ENCODE measurements around the gene CLP1.

CLP1 gene

GRCh38 chr11:57657194-57658022 lies at the start of gene CLP1:
Gene CLP1 (plus strand): TSS chr11:57657762. CDS start chr11:57659477, 1,715 bp downstream.
- peak; percentile 99 for DNase-seq (ENCODE audit: low read depth)

DNA sequence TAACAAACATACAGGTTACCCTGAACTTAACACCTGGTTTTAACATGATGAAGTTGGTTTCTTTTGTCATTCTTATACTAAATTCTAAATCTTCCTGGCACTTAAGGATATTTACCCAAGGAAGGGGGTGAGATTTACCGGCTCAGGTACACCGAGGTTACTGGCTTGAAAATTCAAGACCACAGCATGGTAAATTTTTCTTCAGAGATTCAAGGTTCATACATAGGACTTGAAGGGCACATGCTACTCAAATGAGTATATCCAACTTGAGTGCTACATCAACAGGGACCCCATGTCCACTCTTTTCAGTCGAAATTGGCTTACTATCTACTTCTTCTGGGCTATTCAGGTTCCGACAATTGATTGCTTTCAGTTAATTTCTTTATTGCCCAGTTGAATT lies 47.4 kb upstream of the CLP1 start:
- DNase-seq (ENCODE audit: low read depth): no peak

DNA sequence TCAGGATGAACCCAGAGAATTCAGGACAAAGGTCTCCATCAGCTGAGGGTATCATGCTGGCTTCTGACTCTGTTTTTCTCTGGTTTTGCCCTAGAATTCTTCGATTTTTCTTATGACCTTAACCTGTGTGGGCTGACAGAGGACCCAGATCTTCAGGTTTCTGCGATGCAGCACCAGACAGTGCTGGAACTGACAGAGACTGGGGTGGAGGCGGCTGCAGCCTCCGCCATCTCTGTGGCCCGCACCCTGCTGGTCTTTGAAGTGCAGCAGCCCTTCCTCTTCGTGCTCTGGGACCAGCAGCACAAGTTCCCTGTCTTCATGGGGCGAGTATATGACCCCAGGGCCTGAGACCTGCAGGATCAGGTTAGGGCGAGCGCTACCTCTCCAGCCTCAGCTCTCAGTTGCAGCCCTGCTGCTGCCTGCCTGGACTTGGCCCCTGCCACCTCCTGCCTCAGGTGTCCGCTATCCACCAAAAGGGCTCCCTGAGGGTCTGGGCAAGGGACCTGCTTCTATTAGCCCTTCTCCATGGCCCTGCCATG lies 43.3 kb upstream of the CLP1 start:
- no peak for DNase-seq (ENCODE audit: low read depth)

DNA sequence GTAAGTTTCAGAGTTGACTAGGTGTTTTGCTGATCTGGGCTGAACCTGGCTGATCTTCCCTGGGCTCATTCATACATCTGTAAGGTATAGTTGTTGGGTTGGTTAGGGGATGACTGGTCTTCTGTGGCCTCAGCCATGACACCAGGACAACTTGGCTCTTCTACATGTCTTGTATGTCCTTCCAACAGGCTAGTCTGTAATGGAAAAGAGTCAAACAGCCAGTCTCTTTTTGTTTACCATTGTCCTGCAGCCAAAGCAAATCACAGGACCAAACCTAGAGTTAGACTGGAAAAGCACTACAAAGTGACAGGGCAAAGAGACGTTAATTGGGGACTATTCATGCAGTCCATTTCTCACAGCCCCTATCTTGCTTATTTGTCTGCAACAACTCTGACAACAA lies 42.3 kb upstream of the CLP1 start:
- no peak for DNase-seq (ENCODE audit: low read depth)

GRCh38 chr11:57616595-57616994 lies 41.0 kb upstream of the CLP1 start:
- DNase-seq (ENCODE audit: low read depth): no peak

- DNase-seq (ENCODE audit: low read depth): no peak
Observed at GRCh38 chr11:57618438-57618837, 39.1 kb upstream of the CLP1 start.

DNA sequence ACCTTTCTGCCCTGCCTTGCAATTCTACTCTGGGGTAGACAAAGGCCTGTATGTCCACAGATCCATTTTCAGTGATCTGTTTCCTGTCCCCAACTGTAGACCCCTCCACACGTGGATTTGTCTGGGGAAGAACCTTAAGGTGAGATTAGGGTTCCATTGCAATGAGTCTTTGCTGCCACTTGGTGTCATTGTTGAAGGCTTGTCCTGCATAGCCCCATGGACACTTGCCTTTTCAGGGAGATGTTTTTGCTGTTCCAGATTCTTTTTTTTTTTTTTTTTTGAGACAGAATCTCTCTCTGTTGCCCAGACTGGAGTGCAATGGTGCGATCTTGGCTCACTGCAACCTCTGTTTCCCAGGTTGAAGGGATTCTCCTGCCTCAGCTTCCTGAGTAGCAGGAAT lies 38.2 kb upstream of the CLP1 start:
- no peak for DNase-seq (ENCODE audit: low read depth)

- no peak for DNase-seq (ENCODE audit: low read depth)
Observed at GRCh38 chr11:57620467-57620866, 37.1 kb upstream of the CLP1 start.

- no peak for DNase-seq (ENCODE audit: low read depth)
Observed at GRCh38 chr11:57622263-57622662, 35.3 kb upstream of the CLP1 start.

DNA sequence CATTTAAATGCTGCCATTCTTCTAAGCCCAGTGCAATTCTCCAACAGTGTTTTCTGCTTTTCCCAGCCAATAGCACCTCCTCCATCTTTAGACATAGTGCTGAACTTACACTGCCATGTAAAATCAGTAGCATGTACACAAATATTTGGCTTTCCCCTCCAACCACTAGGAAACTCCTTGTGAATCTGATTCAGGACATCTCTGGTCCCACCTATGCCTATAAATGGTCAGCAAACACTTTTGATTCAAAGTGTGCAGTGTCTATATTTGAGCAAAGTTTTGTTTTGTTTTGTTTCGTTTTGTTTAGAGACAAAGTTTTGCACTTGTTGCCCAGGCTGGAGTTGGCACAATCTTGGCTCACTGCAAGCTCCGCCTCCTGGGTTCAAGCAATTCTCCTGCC lies 32.7 kb upstream of the CLP1 start:
- no peak for DNase-seq (ENCODE audit: low read depth)

DNA sequence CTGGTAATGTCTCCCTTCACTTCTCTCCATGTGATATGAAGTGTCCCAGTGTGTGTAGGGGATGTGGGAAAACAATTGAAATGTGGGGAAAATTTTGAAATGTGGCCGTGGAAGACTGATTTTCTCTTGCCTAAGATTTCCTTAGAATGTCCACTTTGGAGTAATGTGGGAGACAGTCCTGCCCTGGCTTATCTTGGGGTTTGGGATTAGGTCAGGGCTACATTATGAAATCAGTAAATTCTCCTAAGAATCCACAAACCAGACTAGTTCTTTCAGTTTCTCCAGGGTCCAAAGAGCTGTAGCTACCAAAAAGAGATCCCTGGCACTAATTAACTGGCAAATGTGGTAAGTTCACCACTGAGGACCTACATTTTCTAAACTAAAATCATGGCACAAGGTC lies 30.7 kb upstream of the CLP1 start:
- DNase-seq (ENCODE audit: low read depth): no peak

GRCh38 chr11:57630171-57630570 lies 27.4 kb upstream of the CLP1 start:
- no peak for DNase-seq (ENCODE audit: low read depth)

GRCh38 chr11:57632116-57632515 lies 25.4 kb upstream of the CLP1 start:
- DNase-seq (ENCODE audit: low read depth): no peak

- no peak for DNase-seq (ENCODE audit: low read depth)
Observed at GRCh38 chr11:57633394-57634070, 24.0 kb upstream of the CLP1 start.

- no peak for DNase-seq (ENCODE audit: low read depth)
Observed at GRCh38 chr11:57634311-57634710, 23.3 kb upstream of the CLP1 start.

GRCh38 chr11:57635246-57635645 lies 22.3 kb upstream of the CLP1 start:
- no peak for DNase-seq (ENCODE audit: low read depth)

- no peak for DNase-seq (ENCODE audit: low read depth)
Observed at GRCh38 chr11:57637626-57638004, 19.9 kb upstream of the CLP1 start.

- DNase-seq (ENCODE audit: low read depth): no peak
Observed at GRCh38 chr11:57638005-57638781, 19.4 kb upstream of the CLP1 start.

DNA sequence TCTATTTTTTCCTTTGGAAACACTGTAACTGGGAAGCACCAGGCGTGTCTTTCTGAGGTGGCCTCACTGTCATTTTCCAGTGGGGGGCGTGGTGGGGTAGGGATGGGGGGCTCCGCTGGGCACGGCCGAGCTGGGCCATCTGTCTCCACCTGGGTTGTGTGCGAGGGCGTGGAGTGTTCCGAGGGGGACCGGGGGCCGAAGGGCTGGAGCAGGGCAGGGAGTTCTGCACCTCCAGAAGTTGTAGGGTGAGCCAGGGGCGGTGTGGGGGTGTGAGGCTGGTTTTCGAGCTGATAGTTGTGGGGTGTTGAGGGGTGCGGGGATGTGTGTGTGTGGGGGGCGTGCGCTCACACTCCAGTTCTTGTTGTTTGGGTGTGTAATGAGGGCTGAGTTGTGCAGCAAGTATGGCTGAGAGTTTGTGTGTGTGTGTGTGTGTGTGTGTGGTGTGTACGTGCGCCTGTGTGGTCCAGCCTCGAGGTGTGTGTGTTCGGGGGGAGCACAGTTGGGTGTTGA lies 18.7 kb upstream of the CLP1 start:
- DNase-seq (ENCODE audit: low read depth): no peak

GRCh38 chr11:57639321-57640067 lies 18.1 kb upstream of the CLP1 start:
- no peak for DNase-seq (ENCODE audit: low read depth)

DNA sequence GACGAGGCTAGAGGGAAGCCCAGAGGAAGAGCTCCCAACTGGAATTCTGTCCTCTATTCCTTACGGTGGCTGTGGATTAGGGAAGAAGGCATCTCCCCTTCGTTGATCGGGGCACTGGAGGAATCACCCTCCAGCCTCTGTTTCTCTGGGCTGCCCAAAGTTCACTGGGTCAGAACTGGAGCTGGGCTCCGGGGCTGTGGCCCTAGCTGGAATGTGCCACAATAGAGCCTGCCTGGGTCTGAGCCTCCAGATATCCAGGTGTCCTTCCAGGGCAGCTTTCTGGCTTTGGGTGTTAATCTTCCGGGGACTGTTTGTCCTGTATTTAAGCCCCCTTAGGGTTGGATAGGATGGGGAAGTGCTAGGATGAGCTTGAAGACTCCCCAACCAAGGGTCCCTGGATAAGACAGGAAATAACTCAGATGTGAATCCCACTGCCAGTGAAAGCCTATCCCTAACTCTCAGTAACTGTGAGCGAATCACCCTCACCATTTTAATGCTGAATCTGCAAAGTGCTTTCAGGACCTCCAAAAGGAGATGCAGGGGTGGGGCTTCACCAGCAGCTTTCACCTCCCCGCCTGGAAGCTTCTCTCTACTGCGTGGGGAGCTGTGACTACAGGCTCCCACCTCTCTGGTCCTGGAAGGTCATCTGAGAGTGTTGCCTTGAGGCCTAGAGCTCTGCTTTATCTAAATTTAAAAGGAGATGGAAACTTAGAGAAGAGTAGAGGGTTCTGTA lies 17.3 kb upstream of the CLP1 start:
- DNase-seq (ENCODE audit: low read depth): no peak
